LNCAP (cell line): ENCODE data around the gene RSPH9.

Experiments used
- TF ChIP-seq, protein P1 (sequence below): fragments of 450-650 bp; IDR thresholded peaks from 2 replicates; pipeline ENCODE4 v1.5.1; 2017; ENCODE audit warnings: mild to moderate bottlenecking

RSPH9 gene

DNA sequence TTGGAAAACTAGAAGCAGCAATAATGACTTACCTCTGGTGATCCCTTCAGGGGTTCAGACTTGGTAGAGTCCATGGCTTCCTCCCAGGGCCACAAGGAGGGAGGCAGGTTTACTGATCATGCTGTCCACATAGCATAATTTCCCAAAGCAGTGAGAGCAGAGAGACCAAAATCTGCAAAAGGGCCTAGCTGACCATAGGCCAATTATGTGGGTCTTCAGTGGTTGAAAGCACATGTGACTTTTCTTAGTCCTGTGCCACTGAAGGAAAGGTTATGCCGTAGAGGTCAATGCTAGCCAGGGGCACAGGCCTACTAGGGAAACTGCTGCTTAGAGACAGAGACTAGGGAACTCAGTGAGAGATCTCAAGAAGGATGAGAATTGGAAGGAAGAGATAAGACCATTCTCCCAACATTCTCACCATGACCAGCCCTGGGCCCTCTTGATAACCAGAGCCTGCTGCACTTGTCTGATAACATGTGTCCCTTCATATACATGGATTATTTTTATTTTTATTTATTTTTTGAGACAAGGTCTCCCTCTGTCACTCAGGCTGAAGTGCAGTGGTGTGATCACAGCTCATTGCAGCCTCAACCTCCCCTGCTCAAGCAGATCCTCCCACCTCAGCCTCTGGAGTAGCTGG is 13.7 kb upstream of the RSPH9 start:
- TF ChIP-seq, protein P1, sequence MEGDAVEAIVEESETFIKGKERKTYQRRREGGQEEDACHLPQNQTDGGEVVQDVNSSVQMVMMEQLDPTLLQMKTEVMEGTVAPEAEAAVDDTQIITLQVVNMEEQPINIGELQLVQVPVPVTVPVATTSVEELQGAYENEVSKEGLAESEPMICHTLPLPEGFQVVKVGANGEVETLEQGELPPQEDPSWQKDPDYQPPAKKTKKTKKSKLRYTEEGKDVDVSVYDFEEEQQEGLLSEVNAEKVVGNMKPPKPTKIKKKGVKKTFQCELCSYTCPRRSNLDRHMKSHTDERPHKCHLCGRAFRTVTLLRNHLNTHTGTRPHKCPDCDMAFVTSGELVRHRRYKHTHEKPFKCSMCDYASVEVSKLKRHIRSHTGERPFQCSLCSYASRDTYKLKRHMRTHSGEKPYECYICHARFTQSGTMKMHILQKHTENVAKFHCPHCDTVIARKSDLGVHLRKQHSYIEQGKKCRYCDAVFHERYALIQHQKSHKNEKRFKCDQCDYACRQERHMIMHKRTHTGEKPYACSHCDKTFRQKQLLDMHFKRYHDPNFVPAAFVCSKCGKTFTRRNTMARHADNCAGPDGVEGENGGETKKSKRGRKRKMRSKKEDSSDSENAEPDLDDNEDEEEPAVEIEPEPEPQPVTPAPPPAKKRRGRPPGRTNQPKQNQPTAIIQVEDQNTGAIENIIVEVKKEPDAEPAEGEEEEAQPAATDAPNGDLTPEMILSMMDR, result no peak

DNA sequence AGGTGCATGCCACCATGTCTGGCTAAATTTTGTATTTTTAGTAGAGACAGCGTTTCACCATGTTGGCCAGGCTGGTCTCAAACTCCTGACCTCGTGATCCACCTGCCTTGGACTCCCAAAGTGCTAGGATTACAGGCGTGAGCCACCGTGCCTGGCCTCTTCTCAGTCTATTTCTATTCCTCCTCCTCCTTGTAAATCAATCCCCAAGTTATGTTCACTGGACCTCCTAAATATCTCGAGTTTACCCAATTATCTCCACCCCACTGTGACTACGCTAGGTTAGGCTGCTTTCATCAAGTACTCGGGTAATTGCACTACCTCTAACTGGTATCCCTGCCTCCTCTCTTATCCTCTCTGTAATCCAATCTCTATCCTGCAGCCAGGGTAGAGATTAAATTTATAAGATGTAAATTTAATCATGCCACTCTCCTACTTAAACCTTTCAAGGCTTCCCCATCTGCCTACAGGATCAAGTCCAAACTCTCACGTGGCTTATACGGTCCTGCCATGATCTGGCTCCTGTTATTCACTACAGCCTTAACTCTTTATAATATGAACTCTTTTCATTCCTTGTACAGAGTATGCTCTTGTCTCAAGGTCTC is 10.0 kb upstream of the RSPH9 start:
- TF ChIP-seq, protein P1, result no peak

DNA sequence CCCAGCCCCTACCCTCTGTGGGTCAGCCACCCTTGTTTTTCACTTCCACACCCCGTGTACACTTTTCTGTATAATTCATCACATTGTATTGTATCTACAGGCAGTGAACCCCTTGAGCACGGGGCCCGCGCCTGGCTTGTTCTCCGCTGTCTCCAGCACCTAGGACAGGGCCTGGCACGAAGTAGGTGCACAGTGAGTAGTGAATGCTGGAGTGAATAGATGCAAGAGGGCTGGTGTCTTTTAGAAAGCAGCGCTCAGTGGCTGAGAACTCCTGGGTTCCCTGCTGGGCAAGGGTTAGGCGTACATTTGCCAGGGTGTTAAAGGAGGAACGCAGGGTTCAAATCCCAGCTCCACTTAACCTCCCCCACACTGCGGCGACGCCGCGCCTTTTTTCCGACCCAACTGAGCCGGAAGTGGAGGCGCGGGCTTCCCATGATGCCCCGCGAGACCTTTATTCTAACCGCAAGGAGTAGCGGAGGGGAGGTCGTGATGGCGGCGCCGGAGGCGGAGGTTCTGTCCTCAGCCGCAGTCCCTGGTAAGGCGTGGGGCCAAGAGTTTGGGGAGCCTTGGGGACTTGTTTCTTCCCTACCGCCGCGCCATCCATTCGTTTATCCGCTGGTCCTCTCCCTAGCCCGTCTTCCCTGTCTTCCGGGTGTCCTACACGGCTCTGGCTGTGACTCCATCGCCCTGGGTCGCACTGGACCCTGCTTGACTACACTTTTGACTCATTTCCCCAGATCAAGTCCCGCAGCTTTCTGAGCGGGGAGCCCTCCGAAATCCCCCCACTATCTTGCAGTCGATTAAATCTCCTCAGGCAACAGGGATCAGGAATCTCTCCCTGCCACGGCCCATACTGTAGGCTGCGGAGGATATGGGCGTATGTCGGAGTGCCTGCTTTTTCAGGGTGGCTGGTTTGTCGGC is 9.2 kb upstream of the RSPH9 start, which contains the start of gene MAD2L1BP:
Gene MAD2L1BP (plus strand): TSS at position 454 of the 921 bp plus-strand sequence. CDS start 36 bp downstream, at position 490.
- TF ChIP-seq, protein P1, result no peak

DNA sequence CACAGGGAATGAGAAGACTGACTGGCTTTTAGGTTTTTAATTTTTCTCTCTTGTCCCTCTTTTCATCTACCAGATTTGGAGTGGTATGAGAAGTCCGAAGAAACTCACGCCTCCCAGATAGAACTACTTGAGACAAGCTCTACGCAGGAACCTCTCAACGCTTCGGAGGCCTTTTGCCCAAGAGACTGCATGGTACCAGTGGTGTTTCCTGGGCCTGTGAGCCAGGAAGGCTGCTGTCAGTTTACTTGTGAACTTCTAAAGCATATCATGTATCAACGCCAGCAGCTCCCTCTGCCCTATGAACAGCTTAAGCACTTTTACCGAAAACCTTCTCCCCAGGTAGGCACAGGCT is 8.6 kb upstream of the RSPH9 start:
- TF ChIP-seq, protein P1, result no peak

DNA sequence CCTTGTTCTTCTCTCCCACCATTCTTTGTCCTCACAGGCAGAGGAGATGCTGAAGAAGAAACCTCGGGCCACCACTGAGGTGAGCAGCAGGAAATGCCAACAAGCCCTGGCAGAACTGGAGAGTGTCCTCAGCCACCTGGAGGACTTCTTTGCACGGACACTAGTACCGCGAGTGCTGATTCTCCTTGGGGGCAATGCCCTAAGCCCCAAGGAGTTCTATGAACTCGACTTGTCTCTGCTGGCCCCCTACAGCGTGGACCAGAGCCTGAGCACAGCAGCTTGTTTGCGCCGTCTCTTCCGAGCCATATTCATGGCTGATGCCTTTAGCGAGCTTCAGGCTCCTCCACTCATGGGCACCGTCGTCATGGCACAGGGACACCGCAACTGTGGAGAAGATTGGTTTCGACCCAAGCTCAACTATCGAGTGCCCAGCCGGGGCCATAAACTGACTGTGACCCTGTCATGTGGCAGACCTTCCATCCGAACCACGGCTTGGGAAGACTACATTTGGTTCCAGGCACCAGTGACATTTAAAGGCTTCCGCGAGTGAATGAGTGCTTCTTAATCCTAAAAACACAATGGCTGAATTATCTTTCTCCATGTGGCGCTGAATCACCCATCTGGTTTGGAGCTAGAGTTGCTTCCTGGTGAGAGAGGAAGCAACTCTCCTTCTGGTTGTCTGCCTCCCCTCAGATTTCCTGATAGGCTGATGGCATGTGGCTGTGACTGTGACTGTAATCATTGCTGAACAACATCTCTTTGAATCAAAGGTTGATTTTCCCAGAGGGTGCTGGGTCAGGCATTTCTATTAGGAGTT is 4.6 kb upstream of the RSPH9 start:
- TF ChIP-seq, protein P1, result no peak

DNA sequence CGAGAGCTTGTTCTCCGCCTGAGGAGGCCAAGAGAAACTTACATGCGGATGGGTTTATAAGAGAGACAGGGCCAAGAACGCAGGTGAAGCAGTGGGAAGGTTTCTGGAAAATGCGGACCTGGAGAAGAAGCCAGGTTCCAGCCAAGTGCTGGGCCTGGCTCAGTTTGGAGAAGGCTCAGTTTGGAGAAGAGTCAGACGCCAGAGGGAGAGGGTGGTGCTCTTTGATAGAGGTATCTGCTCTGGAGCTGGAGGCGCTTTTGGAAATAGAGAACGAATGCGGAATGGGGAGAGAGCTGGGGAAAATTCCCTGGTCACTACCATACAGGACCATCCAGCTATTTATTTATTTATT is 753 bp downstream of the RSPH9 start:
- TF ChIP-seq, protein P1, result no peak

DNA sequence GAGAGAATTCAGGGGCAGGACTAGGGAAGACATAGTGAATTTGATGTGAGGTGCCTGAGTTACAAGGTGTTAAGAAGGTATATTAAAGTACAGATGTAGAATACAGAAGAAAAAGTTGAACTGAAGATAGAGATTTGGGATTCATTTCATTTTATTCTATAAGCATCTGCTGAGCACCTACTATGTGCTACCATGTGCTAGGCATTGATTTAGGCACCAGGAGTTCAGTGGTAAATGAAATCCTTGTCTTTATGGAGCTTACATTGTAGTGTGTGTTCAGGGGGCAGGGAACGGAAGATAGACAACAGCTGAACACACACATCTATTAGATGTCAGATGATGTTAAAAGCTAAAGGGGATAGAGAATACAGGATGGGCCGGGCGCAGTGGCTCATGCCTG is 2.8 kb downstream of the RSPH9 start:
- TF ChIP-seq, protein P1, result no peak
